HG03571 (cell line): ENCODE measurements around the gene RARG.
"Not testable (repeated sequence)": the region's sequence is repeated elsewhere in the genome, so short reads cannot be mapped to it uniquely, and the experiment has no call there.

Experiments used
- ATAC-seq: cut with Tn5 transposase; IDR thresholded peaks from one replicate; pipeline ENCODE4 v1.9.1; 2021; ENCODE audit not compliant: unreplicated experiment

Gene RARG

GRCh38 chr12:53211476-53212381, 20.3 kb downstream of the RARG start:
- ATAC-seq, result no peak

DNA sequence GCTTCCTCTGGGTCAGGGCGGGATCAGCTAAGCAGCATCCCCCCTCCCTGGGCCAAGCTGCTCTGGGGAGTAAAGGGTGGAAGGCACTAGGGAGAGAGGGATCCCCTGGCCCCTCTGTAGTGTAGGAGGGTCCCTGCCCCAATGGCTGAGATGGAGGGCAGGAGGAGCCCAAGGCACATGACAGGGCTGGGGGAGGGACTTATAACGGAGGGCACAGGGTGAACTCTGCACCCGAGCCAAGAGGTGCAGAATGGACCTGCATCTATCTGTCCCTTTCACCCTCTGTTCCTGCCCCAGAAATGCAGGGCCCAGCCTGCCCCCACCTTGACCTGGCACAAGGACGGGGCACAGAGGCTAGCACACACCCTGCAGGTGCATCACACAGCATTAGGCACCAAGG, 21.2 kb downstream of the RARG start:
- ATAC-seq, result no peak

- ATAC-seq, result peak; percentile 38
Observed at GRCh38 chr12:53208877-53209463, 23.0 kb downstream of the RARG start.

DNA sequence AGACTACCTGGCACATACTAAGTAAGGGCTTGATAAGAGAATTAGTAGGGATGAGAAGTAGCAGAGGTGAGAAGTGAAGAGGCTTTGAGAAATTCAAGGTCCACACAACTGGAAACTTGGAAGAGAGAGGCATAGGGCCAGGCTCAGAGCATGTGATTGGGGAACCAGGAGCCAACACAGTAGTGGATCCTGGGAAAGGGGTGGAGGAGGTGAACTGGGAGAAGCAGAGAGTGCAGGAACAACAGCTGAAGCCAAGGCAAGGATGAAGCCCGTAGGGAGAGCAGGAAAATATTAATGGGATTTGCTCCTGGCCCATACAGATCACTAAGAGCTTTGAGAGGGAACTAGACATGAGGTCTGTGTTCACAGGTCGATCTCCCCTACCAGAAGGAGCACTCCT, 23.6 kb downstream of the RARG start:
- ATAC-seq, result no peak

DNA sequence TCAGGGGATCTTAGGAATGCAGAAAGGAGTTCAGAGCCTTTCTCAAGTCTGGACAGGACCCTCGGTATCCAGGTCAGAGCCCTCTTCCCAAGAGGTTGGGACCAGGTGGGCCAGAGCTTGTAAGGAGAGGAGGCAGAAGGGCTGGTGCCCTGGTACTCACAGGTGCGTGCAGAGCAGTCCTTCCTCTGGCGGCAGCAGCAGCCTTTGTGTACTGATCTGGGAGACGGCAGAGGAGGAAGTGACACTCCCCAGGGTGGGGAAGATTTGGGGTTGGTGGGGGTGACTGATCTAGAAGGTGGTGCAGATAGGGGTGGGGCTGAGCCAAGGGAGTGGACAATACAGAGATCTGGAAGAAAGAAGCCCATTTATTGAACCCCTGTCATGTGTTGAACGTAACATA, 25.0 kb downstream of the RARG start, which contains the start of gene ITGB7:
Gene ITGB7 (minus strand): TSS at position 210 of the 400 bp plus-strand sequence. CDS start 6,808 bp downstream, outside the sequence.
- ATAC-seq, result peak; percentile 45

DNA sequence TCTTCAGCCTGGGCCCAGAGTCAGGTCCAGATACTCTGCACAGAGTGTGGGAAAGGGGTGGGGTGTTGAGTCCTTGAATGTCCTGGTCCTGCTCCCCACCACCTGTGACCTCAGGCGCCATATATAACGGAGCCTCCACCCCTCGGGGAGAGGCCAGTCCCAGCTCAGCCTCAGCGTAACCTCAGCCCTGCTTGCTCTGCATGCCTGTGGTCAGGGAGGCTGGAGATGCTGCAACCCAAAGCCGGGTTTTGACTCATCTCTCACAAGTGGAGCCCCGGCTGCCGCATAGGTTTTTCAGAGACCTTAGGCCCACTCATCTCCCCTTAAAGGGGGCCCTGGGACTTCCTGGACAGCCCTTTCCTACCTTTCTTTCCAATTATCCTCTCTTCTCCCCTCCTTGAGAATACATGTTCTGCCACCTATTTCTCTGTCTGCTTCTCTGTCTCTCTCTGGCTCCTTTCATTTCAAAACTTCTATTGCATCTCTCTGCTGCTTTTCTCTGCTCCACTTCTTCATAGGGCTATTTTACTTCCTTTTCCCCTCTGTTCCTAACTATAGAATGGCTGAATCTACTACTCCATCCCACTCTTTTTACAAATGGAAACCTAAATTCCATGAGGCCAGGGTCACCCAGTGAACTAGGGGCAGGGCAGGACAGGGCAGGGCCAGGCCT, 26.1 kb downstream of the RARG start:
- ATAC-seq, result peak; percentile 68

DNA sequence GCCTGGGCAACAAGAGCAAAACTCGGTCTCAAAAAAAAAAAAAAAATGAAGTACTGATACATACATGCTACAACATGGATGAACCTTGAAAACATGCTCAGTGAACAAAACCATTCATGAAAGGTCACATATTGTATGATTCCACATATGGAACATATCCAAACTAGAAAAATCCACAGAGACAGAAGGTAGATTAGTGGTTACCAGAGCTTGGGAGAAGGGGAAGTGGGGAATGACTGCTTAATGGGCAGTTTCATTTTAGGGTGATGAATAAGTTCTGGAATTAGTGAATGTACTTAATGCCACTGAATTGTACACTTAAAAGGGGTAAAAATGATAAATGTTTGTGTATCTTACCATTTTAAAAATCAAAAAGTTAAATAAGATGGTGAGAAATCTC, 27.7 kb downstream of the RARG start:
- no peak for ATAC-seq

DNA sequence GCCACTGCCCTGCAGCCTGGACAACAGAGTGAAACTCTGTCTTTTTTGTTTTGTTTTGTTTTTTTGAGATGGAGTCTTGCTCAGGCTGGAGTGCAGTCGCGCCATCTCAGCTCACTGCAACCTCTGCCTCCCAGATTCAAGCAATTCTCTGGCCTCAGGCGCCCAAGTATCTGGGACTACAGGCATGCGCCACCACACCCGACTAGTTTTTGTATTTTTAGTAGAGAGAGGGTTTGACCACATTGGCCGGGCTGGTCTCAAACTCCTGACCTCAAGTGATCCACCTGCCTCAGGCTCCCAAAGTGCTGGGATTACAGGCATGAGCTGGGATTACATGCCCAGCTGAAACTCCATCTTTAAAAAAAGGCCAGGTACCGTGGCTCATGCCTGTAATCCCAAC, 29.7 kb downstream of the RARG start:
- not testable (repeated sequence) for ATAC-seq

DNA sequence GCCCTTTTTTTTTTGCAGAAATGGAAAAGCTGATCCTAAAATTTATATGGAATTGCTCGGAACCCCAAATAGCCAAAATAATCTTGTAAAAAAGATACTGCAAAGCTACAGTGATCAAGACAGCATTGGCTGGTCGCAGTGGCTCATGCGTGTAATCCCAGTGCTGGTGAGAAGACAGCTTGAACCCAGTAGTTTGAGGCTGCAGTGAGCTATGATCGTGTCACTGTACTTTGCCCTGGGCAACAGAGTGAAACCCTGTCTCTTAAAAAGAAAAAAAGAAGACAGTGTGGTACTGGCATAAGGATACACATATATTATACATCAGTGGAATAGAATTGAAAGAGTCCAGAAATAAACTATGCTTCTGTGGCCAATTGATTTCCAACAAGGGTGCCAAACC, 30.4 kb downstream of the RARG start:
- no peak for ATAC-seq

GRCh38 chr12:53201177-53201541, 30.9 kb downstream of the RARG start:
- no peak for ATAC-seq

DNA sequence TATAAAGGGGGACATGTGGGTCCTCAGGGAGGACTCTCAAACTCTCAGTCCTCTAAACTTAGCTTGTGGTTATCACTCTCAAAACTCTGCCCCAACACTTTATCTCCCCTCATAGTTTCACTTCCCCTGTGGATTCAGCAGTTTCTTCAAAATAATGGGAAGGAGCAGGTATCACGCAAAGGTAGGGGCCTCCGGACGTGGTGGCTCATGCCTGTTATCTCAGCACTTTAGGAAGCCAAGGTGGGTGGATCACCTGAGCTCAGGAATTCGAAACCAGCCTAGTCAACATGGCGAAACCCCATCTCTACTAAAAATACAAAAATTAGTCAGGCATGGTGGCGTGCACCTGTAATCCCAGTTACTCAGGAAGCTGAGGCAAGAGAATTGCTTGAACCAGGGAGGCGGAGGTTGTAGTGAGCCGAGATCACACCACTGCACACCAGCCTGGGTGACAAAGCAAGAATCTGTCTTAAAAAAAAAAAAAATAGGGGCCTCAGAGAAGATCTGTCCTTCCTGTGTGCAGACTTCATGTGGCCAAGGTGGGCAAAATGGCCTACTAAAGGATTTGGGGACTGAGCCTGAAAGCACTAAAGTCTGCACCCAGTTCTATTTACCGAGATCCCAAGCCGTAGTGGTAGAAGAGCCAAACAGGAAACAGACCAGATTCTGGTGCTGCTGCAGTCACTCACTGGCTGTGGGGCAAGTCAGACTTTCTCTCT, 31.4 kb downstream of the RARG start:
- ATAC-seq, result peak; percentile 36

DNA sequence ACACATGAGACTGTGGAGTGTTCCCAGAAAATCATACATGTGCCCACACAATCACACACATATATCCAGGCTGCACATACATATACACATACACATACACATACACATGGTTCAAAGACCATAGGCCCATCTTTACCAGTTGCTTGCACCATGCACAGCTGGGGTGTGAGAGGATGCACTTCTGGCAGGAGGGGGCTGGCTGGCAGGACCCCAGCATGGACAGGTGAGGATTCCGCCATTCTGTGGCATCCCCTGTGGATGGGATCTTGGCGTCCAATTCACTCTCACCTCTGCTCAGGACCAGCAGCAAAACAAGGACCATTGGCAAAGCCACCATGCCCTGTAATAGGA, 31.9 kb downstream of the RARG start:
- peak; percentile 4 for ATAC-seq

DNA sequence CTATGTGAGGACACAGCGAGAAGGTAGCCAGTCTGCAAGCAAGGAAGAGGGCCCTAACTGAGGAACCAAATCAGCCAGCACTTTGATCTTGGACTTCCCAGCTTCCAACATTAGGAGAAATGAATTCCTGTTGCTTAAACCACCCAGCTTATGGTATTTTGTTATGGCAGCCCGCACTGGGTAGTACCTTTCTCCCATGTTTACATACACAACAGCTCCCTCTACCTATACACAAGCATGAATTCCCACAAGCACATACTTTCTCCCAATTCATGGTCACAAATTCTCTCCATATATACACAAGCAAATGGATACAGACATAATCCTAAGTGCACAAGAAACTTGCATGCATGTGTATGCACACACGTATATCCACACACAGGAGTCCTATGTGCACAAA, 32.3 kb downstream of the RARG start:
- ATAC-seq, result no peak

DNA sequence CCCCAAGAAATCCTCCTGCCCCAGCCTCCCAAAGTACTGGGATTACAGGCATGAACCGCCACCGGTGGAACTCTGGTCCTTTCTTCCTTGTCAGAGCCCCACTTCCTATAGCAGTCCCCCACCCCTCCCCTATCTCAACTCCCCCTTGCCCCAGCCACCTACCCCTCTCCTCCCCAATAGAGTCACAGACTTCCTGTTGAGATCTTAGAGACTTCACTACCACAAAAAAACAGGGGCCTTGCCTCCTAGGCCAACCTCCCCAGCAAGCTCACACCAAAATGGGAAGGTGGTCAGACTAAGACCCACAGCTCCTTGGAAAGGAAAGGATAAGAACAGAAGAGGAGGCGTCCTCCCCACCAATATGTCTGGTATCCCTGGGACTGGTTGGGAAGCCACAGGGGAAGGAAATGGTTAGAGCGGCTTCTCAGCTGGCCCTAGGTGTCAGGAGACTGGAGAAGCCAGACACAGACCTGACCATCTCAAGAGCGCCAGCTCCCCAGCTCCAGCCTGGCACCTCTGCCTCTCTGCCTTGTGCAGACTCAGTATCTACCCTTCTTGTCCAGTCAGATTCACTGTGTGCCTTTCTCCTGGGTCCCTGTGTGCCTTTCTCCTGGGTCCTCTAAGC, 33.4 kb downstream of the RARG start:
- ATAC-seq, result no peak

- ATAC-seq, result no peak
Observed at GRCh38 chr12:53197011-53197640, 34.9 kb downstream of the RARG start.

DNA sequence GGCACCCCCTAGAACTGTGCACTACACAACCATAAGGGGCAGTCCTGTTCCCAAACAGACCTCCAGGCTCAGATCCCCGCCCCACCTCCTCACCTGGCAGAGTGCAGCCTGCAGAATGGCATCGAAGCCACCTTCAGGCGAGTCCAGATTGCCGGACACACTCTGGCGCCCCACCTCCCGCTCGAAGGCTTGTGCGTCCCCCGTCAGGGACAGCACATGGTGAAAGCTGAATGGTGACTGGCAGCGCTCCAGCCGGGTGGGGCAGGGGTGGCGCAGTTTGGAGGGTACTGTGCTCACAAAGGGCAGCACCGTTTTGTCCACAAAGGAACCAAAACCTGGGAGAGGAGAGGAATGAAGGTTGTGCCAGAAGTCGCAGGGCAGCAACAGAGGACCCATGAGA, 35.5 kb downstream of the RARG start:
- no peak for ATAC-seq

- no peak for ATAC-seq
Observed at GRCh38 chr12:53195516-53196420, 36.2 kb downstream of the RARG start.

- no peak for ATAC-seq
Observed at GRCh38 chr12:53194973-53195372, 37.0 kb downstream of the RARG start.

DNA sequence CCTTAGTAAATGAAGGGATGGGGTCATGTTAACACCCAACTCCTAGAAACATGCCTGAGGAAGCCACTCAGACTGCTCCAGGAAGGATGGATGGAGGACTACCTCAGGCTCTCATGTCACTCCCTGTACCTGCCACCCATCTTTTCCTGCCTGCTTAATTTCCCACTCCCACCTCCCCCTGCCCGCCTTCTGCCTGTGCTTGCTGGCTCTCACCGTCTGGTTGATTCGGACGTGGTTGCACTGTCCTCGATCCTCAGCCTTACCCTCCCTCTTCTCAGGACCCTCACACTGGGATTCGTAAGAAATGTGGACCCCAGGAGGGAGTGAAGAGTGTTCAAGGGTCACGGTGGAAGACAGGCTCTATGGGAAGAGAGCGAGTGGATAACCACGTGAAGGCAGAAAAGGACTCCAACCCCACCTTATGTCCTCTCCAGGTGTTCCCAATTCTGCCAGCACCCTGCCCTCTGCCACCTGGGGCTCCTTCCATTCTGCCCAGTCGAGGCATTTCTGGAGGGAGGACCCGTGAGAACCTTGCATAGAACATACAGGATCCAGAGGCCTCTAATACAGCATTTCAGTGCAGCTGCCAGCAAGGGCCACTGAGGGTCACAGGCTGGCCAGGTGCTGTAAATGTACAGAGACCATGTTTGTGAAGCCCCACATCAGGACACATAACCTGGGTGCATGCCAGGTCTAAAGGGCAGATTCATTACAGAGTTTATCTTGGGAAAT, 37.9 kb downstream of the RARG start:
- no peak for ATAC-seq
